ENCODE measurements around the gene SH3TC1. TPM values are rescaled to one million over a fixed set of nuclear protein-coding genes. Genes with fewer than 3 reads are reported as not detected.

The SH3TC1 gene
- polyA plus RNA-seq, 10 donors, result 5.9 to 24.5 (median 8.0) TPM

DNA sequence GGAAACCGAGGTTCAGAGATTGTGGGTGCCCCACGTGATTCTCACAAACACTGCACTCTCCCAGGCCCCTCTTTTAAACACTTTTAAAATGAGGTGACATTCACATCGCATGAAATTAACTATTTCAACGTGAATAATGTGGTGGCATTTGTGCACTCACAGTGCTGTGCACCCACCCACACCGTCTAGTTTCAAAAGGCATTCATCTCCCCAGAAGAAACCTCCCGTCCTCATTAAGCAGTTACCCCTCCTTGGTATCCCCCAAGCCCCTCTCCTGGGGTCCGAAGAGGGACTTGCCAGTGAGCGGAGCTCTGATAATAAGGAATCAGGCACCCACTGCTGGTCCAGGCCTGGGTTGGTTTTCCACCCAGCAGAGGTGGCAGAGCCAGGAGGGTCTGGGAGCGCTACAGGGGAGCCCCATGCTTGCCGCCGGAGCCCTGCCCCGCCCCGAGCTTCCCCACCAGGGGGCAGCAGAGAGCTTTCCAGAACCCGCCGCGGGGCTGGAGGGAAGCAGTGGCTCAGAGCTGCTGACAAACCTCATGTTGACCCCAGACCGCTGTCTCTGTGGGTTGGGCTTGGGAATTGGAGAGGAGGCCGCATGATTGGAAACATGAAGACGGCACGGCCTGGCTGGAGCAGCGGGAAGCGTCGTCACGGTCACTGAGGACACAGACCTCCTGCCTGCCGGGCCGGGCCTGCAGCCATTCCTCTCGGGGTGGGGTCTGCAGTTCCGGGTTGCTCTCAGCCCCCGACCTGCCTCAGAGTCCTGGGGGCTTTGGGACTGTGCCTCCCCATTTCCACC, 43.0 kb downstream of the SH3TC1 start:
- peak; percentile 92 to 98 (median 96) for DNase-seq

DNA sequence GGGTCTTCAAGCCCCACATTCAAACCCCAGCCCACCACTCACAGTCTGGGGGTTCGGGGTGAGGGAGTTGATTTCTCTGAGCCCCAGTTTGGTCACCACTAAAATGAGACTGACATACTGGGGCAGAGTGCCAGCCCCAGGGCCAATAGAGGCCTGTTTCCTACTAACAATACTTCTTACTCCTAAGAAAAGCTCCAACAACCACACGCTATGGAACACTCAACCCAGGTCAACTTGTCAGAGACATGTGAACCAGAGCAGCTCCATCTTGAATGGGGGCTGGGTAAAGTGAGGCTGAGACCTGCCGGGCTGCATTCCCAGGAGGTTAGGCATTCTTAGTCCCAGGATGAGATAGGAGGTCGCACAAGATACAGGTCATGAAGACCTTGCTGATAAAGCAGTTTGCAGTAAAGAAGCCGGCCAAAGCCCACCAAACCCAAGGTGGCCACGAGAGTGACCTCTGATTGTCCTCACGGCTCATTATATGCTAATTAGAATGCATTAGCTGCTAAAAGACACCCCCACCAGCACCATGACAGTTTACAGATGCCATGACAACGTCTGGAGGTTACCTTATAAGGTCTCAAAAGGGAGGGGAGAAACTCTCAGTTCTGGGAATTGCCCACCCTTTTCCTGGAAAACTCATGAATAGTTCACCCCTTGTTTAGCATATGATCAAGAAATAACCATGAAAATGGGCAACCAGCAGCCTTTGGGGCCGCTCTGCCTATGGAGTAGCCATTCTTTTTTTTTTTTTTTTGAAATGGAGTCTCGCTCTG, 43.9 kb downstream of the SH3TC1 start:
- peak in 1 of 3 donors; percentile 42 for DNase-seq

DNA sequence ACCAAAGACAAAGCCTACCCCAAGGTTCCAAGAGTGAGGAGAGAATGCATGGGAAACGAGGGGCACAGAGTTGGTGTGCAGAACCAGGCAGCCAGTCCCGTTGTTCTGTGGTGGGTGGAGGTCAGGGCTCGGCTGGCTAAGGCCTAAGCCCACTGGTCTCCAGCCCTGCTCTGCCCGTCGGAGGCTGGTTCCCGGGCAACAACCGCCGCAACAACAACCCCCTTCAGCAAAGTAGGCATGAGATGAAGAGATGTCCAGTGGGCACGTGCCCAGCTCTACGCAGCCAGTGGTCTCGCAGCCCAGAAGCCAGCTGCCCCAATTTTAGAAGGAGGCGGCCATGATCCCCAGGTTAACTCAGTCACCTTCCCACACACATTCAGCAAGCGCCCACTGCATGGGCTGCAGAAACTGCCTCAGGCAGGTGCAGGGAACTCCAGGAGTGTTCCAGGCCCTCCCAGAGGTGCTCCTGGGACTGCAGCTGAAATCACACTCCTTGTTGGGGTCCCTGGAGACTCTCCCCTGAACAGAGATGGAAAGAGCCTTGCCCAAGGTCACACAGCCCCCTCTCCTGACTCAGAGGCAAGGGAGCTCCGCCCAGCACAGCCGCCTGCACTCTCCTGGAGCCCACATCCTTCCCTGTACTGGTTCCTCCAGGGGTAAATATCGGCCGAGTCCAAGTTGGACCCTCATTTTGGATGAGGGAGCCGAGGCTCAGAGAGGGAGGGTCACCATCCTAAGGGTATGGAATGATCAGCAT, 45.1 kb downstream of the SH3TC1 start:
- DNase-seq, result no peak

DNA sequence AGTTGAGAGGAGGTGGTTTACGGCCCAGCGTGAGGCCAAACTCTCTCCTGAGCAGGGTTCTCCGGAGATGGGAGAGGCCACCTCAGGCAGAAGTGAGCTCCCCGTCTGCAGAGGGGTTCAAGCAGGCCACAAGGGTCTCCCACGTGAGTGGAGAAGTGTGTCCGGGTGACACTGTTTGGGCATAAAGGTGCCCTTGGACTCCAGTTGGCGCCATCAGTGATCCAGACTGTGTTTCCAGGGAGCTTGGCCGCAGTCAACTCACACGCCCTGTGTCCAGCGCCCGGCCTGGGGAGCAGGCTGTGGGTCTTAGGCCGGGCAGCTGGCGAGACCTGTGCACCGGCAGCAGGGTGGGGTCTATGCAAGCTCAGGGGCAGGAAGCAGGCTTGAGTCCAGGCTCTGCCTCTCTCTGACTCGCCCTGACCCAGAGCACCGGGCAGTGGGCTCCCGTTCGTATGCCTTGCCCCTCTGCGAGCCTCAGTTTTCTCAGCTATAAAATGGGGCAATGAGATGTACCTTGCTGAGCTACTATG, 45.9 kb downstream of the SH3TC1 start:
- no peak for DNase-seq

DNA sequence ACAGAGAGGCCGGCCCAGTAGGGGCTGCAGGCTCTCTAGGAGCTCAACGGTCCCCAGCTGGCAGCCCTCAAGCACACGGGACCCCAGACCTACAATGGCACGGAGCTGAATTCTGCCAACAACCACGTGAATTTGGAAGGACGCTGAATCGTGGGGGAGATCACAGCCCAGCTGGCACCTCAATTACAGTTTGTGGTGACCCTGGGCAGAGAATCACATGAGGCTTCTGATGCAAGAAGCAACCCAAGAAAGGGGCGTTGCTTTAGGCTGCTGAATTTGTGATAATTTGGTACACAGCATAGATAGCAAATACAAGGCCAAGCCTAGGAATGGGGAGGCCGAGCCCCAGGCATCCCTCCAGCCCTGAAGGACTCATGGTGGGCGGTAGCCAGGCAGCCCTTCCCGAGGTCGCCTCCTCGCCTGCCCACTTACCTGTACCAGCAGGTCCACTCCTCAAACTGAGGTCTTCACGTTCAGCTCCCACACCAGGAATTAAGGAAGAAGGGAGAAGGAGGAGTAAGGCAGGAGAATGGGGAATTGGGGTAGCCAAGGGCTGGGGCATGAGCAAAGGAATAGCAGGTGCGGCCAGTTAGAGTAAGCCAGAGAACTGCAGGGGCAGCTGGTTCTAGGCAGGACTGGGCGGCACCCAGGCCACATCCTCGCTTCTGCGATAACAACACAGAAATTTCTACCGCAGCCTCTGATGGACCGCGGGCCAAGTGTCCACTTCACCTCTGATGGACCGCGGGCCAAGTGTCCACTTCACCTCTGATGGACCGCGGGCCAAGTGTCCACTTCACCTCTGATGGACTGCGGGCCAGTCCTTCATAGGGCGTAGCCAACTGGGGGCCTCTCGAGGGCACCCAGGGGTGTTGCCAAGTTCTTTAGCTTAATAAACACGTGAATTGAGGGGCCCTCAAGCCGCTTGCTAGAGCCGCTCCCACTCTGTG, 47.1 kb downstream of the SH3TC1 start:
- no peak for DNase-seq

DNA sequence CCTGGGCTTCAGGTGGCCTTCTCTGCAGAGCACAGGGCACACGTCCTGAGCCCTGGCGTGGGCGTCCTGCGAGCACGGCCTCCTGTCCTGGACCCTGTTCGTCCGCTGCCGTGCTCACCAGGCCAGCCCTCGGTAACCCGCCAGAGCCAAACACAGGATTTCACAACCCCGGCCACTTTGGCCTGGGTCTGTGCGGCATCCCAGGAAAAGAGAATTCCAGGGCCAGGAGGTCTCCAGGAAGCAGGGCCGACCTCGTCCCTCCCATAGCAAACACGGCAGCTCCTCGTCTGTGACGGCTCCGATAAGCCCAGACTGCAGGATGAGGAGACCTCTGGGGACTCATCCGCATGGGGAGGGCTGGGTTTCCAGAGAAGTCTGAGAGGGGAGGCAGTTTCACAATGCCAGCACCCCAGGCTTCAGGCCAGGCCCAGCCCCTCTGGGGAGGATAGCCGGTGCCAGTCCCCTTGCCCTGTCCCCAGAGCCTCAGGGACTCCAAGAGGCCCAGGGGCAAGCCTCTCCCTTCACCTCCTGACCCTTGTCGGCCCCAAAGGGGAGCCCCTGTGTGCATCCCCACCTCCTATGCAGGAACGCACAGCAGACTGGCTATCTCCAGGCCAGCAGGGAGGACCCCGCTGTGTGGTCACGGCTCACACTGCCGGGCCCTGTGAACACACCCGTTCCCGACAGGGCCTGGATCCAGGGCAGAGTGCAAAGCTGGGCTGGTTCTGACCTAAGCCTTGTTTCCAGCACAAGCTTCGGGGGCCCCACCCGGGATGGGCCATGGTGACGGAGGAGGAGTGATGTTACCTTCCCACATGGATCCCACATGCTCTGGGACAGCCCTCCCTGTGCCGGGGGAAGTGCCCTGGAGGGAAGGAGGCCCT, 48.2 kb downstream of the SH3TC1 start:
- peak in 1 of 3 donors; percentile 56 for DNase-seq

DNA sequence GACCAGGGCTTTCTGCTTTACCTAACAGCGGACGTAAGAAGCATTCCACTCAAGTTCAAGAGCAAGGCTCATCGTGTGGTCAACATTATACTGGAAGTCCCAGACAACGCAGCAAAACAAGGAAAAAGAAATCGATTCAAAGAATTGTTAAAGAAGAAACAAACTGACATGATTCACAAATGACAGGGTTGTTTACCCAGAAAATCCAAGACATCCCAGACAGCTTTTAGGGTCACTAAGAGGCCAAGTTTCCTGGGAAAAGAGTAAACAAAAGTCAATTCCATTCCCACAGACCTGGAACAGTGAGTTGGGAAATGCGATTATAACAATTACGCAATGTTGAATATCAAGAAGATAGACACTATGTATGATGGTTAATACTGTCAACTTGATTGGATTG, 49.0 kb downstream of the SH3TC1 start:
- no peak for DNase-seq

DNA sequence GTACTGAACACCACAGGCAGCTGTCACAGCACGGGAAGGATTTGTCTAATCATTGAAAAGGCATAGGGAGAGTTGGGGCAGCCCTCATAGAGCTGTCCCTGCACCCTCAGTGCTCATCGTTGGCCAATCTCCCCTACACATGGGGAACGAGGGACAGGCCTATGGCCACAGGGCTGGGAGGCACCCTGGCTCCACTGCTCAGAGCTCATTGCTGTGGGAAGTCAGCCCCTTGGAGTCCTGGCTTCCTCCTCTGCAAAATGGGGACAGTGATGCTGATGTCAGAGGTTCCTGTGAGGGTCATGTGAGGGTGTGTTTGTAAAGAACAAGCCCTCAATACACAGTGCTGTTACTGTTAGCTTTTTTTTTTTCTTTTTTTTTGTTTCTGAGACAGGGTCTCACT, 51.1 kb downstream of the SH3TC1 start:
- DNase-seq, result no peak

DNA sequence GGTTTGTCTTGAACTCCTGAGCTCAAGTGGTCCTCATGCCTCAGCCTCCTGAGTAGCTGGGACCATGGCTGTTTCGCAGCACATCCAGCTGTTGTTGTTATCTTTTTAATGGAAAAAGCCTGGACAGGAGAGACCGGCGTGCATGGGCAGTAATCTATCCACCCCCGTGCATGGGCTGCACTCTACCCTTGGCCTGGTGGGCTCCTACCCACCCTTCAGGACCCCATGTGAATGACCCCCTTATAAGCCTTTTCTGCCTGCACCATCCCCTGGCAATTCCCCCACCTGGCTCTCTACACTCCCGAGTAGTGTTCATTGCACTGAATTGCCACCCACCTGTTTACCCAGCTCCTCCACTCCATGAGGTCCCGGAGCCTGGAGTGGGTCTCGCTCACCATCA, 51.5 kb downstream of the SH3TC1 start:
- no peak for DNase-seq

DNA sequence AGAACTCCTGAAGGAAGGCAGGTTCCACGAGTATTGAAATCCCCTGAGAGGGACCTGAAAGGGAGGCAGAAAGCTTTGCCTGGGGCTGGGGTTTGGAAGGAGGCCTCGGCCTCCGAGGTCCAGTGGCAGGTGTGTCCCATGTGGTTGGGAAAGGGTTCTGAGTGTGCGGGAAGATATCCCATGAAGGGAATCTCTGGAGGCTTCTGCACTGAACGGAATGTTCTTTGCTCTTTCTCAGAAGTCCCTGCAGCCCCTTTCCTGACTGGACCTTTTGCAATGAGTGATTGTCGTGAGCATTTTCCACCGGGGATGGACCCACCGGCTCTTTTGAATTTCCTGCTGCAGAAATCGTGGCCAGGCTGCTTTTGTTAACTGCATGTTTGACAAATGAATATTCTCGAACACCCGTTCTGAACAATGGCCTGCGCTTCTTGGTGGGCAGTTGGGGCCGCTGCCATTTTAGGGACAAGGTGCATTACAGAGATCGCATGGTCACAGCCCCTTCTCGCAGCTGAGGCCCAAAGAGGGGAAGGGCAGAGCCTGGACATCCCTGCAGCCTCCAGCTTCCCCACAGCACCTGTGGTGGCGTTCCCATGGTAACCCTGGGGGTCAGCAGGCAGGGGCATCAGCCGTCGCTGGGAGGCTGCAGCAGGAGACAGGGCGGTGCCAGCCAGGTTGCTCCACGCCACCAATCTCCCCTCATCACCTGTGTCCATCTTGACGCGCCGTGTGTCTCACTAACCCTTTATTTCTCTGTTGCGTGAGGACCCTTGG, 52.2 kb downstream of the SH3TC1 start:
- DNase-seq, result no peak

DNA sequence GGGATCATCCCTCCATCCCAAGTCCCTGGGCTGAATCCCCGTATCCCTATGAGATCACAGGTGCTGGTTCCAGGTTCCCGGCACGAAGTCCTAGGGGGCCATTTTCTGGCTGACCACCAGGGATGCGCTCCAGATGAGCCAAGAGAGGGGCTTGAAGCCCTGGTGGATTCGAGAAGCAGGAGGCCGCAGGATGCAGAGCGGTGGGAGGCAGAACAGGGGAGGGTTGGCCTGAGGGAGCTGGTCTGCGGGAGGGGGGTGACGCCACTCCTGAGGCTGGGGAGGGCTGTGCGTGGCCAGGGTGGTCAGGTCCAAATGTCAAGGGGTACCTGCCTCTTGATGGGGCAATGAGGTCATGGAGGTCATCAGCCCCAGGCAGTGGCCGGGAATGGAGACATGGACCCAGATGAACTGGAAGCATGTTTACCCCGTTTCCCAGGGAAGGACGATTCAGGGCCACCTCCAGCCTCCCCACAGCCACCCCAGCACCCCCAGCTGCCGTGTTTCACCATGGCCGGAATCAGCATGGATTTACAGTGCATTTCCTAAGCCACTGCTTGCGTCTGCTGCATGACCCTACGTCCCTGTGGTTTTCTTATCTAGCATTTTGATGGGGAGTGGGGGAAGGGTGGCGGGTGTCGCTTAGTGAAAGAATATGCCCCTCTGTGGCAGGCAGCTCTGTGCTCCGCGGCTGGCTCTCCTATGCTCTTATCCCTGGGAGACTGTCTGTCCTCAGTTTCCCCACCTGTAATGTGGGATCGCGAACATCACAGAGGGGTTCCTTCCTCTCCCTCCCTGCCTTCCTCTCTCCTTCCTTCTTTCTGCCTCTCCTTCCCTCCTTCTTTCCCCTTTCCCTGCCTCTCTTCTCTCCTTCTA, 53.4 kb downstream of the SH3TC1 start:
- DNase-seq, result no peak

DNA sequence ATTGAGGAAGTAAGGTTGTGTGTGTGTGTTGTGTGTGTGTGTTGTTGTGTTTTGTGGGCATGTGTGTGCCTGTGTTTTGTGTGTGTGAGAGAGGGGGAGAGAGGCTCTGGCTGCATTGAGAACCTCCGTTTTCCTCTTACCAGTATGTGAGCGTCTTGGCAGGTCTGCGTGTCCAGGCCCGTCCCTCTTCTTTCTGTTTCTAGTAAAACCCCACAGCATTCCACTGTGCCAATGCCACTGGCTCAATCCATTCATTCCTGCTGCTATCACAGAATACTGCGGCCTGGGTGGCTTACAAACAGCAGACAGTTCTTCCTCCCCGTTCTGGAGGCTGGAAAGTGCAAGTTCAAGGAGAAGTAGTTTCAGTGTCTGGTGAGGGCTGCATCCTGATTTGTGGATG, 55.0 kb downstream of the SH3TC1 start:
- no peak for DNase-seq

DNA sequence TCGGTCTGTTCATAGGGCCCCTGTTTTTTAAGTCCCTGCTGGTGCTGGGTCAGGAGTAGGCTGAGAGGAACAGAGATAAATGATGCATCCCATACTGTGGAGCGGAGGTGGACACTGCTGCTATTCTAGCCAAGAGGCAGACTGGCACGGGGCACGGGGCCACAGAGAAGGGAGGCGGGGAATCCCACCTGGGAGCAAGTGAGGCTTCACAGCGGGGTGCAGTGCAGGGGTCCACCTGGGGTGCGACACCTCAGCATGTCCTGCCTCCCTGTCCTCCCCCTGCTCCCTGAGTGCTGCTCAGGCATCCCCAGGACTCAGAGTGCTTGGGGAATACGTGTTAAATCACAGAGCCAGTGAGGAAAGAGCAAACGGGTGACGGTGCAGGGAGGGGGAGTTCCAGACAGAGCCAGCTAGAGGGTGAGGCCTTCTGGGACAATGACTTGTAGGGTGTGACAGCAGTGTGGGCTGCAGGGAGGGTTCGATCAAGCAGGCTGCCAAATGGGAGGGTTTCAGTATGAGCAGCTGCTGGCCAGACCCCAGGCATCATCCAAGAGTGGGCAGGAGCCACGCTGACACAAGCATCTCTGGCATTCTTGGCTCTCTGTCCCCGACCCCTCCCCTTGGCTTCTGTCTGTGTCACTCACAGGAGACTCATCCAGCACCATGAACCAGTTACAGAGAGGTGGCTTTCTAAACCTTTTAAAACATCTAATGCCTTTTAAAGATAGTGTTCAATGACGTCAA, 56.8 kb downstream of the SH3TC1 start:
- peak; percentile 72 to 86 (median 80) for DNase-seq

DNA sequence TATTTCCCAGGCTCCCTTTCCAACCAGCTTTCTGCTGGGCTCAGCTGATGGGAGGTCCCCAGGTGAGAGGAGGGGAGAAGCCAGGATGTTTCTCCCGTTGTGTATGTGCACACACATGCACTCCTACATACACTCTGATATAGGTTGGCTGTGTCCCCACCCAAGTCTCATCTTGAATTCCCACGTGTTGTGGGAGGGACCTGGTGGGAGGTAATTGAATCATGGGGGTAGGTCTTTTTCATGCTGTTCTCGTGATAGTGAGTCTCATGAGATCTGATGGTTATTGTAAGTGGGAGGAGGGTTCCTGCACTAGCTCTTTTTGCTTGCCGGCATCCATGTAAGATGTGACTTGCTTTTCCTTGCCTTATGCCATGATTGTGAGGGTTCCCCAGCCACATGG, 58.8 kb downstream of the SH3TC1 start:
- DNase-seq, result no peak

DNA sequence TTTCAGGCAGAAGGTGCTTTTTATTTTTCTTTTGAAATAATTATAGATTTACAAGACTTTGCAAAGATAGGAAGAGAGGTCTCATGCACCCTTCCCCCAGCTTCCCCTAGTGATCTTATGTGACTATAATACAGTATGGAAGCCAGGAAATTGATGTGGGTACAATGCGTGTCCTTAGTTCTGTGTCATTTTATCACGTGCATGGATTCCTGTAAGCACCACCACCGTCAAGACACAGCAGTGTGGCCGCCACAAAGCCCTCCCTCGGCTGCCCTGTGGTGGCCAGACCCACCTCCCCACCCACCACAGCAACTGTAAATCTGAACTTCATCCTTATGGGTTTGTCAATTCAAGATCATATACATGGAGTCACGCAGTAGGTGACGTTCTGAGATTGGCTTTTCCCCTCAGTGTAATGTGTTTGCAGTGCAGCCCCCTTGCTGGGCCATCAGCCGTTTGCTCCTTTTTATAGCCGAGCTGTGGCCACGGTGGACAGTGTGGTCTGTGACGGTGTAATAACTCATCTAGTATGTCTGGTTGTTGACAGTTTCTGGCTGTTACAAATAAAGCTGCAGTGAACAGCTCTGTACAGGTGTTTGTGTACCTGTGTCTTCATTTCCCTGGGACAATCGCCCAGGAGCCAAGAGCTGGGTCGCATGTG, 59.6 kb downstream of the SH3TC1 start:
- no peak for DNase-seq

DNA sequence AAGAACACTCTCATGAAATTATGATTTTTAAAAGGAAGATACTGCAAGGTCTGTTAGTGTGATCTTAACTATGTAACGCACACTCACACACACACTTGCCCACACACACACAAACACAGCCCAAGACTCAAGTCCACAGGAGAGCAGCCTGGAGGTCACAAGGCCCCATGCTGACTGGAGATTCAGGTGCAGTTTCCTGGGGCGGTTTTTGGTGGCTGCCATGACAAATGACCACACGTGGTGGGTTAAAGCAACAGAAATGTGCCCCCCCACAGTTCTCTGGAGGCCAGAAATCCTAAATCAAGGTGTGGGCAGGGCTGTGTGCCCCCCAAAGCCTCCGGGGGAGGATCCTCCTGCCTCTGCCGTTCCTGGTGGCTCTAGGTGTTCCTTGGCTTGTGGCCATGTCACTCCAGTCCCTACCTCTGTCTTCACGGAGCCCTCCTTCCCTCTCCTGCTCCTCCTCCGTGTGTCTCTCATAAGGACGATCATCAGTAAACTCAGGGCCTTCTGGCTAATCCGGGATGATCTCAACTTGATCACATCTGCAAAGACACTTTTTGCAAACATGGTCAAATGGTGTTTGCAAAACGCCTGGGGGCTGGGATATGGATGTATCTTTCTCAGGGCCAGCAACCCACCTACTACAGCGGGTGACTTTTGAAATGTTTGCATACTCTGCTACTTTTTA, 60.8 kb downstream of the SH3TC1 start:
- DNase-seq, result no peak

All from muscle of back (tissue), 11 donors.